Activated gamma-delta T cell treated with Interleukin-2 at 50 U/mL for 16 hours (primary cell): Measurements from ENCODE around the gene SUGT1.
"Not testable (repeated sequence)": the region's sequence is repeated elsewhere in the genome, so short reads cannot be mapped to it uniquely, and the experiment has no call there.

Source experiments
- DNase-seq: peaks from one replicate; pipeline ENCODE4 v3.0.0-alpha.2; 2020

SUGT1 gene

GRCh38 chr13:52670726-52671125 lies 18.1 kb downstream of the SUGT1 start:
- no peak for DNase-seq

DNA sequence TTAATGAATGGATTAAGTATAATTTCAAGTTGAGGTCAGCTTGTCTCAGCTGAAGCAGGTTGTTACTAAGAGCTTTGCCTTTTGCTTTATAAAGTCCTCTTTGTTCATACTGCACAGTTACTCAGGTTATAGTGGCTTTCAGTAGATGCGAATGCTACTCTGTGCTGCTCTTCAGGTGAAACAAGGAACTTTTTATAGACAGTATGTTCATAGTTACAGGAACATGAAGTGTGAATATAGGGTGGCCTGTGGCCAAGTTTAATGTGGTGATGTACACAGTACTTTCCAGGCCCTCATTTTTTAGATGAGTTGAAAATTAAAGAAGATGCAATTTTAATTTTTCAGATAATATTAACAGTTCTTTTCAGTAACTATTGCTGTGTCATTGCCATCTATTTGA lies 20.8 kb downstream of the SUGT1 start:
- no peak for DNase-seq

DNA sequence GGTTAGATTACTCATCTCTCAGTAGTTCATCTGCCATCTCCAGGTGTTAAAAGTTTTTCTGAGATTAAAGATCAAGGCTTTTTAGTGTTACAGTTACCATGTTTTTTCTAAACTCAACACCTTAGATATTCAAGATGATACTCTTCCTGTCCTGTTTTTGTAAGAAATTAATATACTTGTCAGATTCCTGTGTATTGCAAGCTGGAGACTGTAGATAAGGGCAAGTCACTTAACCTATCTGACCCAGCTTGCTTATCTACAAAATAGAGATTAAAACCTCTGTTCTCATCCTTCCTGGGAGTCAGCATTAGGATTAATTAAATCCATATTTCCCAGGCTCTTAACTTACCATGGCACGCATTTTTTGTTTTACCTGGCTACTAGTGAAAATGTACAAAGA lies 25.2 kb downstream of the SUGT1 start:
- DNase-seq: no peak

- not testable (repeated sequence) for DNase-seq
Observed at GRCh38 chr13:52685806-52686205, 33.2 kb downstream of the SUGT1 start.

- no peak for DNase-seq
Observed at GRCh38 chr13:52686376-52686775, 33.7 kb downstream of the SUGT1 start.

DNA sequence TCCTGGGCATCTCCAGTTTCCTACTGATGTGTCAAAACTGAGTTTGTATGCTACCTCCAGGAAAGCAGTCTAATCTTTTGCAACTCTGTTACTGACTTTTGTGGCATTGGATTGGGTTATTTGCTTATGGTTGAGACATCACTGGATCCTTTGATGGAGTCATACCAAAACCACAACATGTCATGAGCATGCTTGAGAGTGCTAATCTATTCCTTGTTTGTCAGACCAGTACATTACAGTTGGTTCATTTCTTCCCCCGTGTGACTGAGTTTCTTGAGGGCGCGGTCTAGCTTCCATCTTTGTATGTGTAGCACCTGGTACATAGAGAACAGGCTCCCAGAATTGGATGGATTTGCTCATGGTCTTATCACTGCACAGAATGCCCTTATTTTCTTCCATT lies 43.2 kb downstream of the SUGT1 start:
- no peak for DNase-seq

DNA sequence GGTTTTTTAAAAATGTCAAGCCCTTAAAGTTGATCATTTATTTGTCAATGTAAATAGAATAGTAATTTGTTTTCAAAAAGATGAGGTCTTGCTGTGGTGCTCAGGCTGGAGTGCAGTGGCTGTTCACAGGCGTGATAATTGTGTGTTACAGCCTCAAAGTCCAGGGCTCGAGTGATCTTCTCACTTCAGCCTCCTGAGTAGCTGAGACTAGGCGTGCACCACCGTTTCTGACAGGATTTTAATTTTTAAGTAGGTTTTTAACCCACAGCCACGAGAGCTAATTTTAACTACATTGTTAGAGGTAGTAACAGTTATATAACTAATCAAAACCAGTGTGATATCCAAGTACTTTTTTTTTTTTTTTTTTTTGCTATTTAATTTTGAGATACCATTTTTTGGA lies 43.9 kb downstream of the SUGT1 start:
- no peak for DNase-seq

- no peak for DNase-seq
Observed at GRCh38 chr13:52701728-52702465, 49.3 kb downstream of the SUGT1 start.

DNA sequence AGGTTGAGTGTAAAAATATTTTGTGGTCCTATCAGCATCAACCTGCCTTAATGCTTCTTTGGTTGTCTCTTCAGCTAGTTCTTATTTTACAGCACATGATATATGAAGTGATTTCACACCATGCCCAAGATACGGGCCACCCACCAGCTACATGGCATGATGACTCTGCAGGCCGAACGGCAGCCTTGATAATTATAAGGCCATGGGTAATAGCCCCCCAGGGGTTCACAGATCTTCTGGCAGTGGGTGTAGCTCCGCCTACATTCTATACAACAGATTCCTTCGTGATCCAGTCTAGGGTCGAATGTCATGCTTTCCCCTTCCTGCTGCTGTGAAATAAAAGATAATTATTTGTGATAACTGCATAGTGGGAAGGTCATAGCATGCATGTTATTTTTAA lies 50.8 kb downstream of the SUGT1 start:
- DNase-seq: no peak

DNA sequence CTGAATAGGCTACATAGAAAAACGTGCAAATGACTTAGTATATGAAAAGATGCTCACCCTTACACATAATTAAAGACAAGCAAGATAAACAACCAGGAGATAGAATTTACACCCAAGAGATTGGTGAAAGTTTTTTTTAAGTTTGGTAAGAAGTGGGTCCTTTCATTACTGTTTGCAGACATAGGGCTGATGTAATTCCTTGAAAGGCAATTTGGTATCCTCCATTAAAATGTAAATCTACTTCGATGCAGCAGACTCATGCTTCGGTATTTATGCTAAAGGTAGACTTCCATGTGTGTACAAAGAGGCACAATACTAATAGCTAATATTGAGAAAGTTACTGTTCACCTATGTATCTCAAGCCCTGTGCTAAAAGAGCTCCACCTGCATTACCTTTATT lies 53.4 kb downstream of the SUGT1 start:
- no peak for DNase-seq

DNA sequence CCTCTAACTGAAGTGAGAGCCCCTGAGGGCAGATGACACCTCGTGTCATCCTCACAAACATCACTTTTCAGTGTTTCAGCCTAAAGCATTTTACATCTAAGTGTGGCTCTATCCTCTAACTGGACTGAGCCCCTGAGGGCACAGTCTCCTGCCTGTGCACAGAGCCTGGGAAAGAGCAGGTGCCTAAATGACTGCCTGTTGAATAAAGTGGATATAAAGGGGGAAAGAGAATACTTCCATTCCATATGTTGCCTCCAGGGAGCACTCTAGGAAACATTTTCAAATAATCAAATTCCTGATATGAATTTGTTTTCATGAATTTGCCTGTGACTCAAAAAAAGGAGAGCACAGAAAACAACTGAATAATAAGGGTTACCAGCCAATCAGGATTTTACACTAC lies 54.7 kb downstream of the SUGT1 start:
- DNase-seq: no peak

- not testable (repeated sequence) for DNase-seq
Observed at GRCh38 chr13:52708266-52708665, 55.6 kb downstream of the SUGT1 start.

GRCh38 chr13:52711286-52711685 lies 58.6 kb downstream of the SUGT1 start:
- no peak for DNase-seq

DNA sequence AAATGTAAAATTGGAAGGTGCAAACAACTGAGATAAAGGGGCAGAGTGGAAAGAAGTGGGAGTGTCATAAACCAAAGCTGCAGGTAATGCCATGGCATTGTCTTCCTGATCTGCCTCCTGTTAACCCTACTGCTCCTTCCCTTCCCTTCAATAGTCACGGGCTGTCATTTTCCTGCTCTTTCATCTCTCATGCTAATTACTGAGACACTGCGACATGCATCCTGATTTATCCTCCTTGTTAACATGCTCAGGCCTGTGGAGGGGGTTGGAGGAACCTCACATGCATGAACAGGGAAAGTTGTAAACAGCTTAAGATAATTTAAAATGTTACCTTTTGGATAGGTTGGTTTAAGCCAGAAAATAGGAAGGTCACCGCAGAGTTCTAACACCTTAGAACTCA lies 59.7 kb downstream of the SUGT1 start:
- DNase-seq: no peak

DNA sequence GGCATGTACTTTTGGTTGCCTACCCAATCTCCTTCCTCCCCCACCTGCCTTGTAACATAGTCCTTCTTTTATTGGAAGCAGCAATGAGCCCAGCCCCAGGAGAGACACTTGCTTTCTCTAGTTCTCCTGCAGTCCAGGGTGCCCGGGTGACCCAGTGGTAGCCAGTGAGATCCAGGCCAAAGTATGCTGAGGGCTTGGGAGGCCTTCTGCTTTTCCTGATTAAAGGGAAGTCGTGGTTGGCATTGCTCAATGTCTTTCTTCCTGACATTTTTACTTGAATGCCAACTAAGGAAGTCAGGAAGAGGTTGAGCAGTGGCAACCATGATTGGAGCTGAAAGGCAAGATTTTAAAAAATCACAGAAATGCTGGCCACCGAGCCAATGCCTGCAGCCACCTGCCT lies 61.3 kb downstream of the SUGT1 start:
- DNase-seq: no peak

DNA sequence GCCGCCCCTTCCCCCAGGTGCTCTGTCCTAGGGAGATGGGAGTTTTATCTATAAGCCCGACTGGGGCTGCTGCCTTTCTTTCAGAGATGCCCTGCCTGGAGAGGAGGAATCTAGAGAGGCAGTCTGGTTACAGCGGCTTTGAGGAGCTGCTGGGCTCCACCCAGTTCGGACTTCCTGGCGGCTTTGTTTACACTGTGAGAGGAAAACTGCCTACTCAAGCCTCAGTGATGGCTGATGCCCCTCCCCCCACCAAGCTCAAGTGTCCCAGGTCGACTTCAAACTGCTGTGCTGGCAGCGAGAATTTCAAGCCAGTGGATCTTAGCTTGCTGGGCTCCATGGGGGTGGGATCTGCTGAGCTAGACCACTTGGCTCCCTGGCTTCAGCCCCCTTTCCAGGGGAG lies 68.3 kb downstream of the SUGT1 start:
- not testable (repeated sequence) for DNase-seq

- not testable (repeated sequence) for DNase-seq
Observed at GRCh38 chr13:52721356-52721755, 68.7 kb downstream of the SUGT1 start.

DNA sequence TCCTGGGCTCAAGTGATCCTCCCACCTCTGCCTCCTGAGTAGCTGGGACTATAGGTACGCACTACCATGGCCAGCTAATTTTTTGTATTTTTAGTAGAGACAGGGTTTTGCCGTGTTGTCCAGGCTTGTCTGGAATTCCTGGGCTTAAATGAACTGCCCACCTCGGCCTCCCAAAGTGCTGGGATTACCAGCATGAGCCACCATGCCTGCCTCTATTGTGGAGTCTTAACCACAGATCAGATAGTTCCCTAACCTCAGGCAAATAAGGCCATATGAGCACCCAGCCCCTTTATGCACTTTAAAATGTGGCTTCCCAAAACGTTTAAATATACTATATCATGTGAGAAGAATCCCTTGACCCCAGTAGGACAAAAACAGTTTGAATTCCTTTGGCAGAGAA lies 70.5 kb downstream of the SUGT1 start:
- DNase-seq: no peak

GRCh38 chr13:52725302-52725701 lies 72.7 kb downstream of the SUGT1 start:
- DNase-seq: no peak

DNA sequence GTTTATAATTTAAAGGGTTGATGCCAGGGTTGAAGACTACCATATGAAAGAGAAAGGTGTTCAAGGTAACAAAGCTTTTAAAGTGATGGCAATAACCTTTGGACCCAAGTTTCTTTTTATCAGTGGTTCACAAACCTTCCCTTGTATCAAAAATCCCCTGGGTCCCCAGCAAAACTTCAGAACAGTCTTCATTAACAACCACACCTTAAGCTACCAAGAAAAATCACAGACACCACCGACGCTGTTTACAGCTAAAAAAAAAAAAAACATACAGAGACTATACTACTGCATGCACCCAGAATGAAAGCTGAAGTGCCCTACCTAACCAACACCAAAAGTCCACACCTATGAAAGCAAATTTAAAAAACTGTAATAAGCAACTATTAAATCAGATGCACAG lies 73.6 kb downstream of the SUGT1 start:
- no peak for DNase-seq

DNA sequence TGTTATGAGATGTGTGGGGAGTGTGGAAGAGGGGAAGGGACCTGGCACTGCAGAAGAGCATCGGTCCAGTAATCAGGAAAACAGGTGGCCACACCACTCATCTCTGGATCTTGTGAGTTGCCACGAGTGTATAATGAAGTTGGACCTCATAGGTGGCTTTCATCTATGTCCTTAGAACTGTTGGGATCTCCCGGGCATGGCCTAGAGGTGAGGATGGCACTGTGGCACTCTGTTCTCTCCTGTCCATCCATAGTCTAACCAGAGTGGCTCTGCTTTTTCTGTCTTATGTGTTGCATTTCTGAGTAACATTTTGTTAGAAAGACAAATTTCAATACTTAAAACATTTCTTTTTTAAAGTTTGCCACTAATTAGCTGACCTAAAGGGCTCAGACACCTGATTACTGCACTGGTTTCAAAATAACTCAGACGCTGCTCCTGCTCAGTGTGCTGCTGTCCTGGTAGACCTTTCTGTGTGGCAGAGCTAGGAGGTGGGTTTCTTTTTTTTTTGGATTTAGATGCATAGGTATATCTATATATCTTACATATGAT lies 81.5 kb downstream of the SUGT1 start:
- no peak for DNase-seq

DNA sequence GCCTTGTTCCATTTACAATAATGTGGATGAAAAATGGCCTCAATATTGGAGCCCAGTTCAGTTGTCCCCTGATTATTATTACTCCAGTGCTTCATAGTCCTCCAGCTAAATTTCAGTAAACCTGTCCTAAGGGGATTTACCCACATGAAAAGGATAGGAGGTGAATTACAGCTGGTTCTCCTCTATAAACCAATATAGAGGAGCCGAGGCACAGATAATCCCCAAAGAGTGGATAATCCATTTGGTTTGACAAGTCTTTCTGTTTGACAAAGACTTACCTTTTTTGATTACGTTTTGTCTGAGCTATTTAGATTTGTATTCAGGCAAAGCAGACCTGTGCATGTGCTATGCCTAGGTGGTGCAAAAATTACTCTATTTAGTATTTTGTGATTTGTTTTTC lies 84.3 kb downstream of the SUGT1 start:
- DNase-seq: no peak

GRCh38 chr13:52737451-52737850 lies 84.8 kb downstream of the SUGT1 start:
- no peak for DNase-seq

- no peak for DNase-seq
Observed at GRCh38 chr13:52737965-52738364, 85.3 kb downstream of the SUGT1 start.
